HL-60 (cell line): ENCODE measurements around the gene PPP1R9A.

Experiments used
- DNase-seq, 2 experiments: peaks; one replicate each; pipeline ENCODE4 v3.0.0-alpha.2; 2010 to 2020; ENCODE audit warnings: low read depth in 1 of 2, low spot score in 1 of 2
- H3K27ac ChIP-seq: fragments of 250-450 bp; sonication (Bioruptor Pico); replicated peaks from 2 replicates; pipeline ENCODE4 v1.5.1; 2020; ENCODE audit warnings: mild to moderate bottlenecking, moderate library complexity
- H3K27me3 ChIP-seq: fragments of 250-450 bp; sonication (Bioruptor Pico); 2 replicates; pipeline ENCODE4 v1.5.1; 2021; ENCODE audit warnings: mild to moderate bottlenecking, moderate library complexity; ENCODE audit not compliant: insufficient read depth, poor library complexity, severe bottlenecking
- H3K4me3 ChIP-seq: replicated peaks from 2 replicates; pipeline ENCODE4 v1.5.1; 2011; ENCODE audit warnings: mild to moderate bottlenecking, control low read depth, low read length; ENCODE audit not compliant: insufficient read depth
- CTCF ChIP-seq: IDR thresholded peaks from one replicate; pipeline ENCODE4 v1.5.1; 2011; ENCODE audit warnings: low read length, control low read depth, inconsistent platforms; ENCODE audit not compliant: insufficient read depth
- GABPA ChIP-seq: IDR thresholded peaks from 2 replicates; pipeline ENCODE4 v1.6.1; 2012; ENCODE audit warnings: low read depth
- POLR2AphosphoS5 ChIP-seq: IDR thresholded peaks from 2 replicates; pipeline ENCODE4 v1.6.1; 2012; ENCODE audit warnings: low read depth
- REST ChIP-seq: IDR thresholded peaks from 2 replicates; pipeline ENCODE4 v1.6.1; 2012; ENCODE audit warnings: low read depth; ENCODE audit not compliant: insufficient replicate concordance
- SPI1 ChIP-seq: IDR thresholded peaks from 2 replicates; pipeline ENCODE4 v1.6.1; 2012; ENCODE audit warnings: low read depth, mild to moderate bottlenecking, borderline replicate concordance

Gene PPP1R9A

GRCh38 chr7:94888551-94888950 is 18.8 kb upstream of the PPP1R9A start:
- Histone ChIP-seq H3K27me3 (no peaks in the 10 kb centered on the region), H3K27ac (no peak overlapping the region), H3K4me3 (no peak overlapping the region)
- no peak for DNase-seq
- no peak for TF ChIP-seq CTCF
- TF ChIP-seq POLR2AphosphoS5 = no peak
- no peak for TF ChIP-seq REST
- no peak for TF ChIP-seq SPI1
- no peak for TF ChIP-seq GABPA

- no peak for TF ChIP-seq GABPA
- no peak for TF ChIP-seq SPI1
- no peak for TF ChIP-seq POLR2AphosphoS5
- TF ChIP-seq REST = no peak
- no peak for TF ChIP-seq CTCF
- H3K27ac ChIP-seq = no peak overlapping the region
- no peaks in the 10 kb centered on the region for H3K27me3 ChIP-seq
- no peak overlapping the region for H3K4me3 ChIP-seq
- no peak for DNase-seq
These were observed 18.3 kb upstream of the PPP1R9A start for GRCh38 chr7:94888995-94889523.

- no peak for DNase-seq
- Histone ChIP-seq H3K27me3 (no peaks in the 10 kb centered on the region), H3K27ac (no peak overlapping the region), H3K4me3 (no peak overlapping the region)
- TF ChIP-seq REST (no peak), CTCF (no peak), SPI1 (no peak), GABPA (no peak), POLR2AphosphoS5 (no peak)
These were observed 17.2 kb upstream of the PPP1R9A start for GRCh38 chr7:94890216-94890615.
